ENCODE measurements around the gene OPN5.

DNA sequence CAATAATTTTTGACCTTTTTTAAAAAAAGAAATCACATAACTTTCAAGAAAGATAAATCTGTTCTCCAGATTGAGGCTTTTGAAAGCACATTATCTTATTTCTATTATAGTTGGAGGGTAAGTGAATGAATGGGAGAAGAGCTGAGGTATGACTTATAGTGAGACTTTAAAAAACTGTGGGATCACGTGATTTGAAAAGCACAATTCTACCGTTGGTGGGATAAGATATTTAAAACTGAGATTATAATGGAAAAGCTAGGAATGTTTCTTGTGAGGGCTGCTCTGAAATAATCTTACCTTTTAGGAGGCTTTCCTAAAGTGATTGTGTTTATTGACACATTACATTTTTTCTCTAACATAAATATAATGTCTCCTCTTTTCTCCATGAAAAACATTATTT lies 9.5 kb upstream of the OPN5 start:
- TF ChIP-seq POLR2A (IDR thresholded peaks at IDR 0.05; ENCODE audit: extremely low read depth, insufficient read length) (no peak), MYC (IDR thresholded peaks at IDR 0.05; ENCODE audit: low read depth, low read length) (no peak)
- TF ChIP-seq, protein P1, sequence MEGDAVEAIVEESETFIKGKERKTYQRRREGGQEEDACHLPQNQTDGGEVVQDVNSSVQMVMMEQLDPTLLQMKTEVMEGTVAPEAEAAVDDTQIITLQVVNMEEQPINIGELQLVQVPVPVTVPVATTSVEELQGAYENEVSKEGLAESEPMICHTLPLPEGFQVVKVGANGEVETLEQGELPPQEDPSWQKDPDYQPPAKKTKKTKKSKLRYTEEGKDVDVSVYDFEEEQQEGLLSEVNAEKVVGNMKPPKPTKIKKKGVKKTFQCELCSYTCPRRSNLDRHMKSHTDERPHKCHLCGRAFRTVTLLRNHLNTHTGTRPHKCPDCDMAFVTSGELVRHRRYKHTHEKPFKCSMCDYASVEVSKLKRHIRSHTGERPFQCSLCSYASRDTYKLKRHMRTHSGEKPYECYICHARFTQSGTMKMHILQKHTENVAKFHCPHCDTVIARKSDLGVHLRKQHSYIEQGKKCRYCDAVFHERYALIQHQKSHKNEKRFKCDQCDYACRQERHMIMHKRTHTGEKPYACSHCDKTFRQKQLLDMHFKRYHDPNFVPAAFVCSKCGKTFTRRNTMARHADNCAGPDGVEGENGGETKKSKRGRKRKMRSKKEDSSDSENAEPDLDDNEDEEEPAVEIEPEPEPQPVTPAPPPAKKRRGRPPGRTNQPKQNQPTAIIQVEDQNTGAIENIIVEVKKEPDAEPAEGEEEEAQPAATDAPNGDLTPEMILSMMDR (IDR thresholded peaks at IDR 0.05; ENCODE audit: low read depth, low read length): no peak
- TF ChIP-seq, protein P2, sequence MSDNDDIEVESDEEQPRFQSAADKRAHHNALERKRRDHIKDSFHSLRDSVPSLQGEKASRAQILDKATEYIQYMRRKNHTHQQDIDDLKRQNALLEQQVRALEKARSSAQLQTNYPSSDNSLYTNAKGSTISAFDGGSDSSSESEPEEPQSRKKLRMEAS (IDR thresholded peaks at IDR 0.05; ENCODE audit: low read depth, low read length): no peak
